Endothelial cell of umbilical vein (primary cell): ENCODE results near the gene PKN2. TPM values are rescaled to one million over a fixed set of nuclear protein-coding genes. Genes with fewer than 3 reads are reported as not detected.

Experiments used
- BruUV-seq: library from RNA; stranded (reverse); fragments of 400-500 nt; replicated peaks from 2 replicates; lab custom pipeline; 2021; lab: Mats Ljungman, UMichigan
- CTCF ChIA-PET: fragments of 300-600, 350-600 bp; sonication (Branson Sonifier 250); formaldehyde crosslinking; loops from one replicate; lab custom pipeline; 2021; ENCODE audit warnings: antibody characterized with exemption, inconsistent platforms; lab: Charles Lee
- POLR2A ChIA-PET: fragments of 300-600, 350-600 bp; sonication (Branson Sonifier 250); formaldehyde crosslinking; loops from one replicate; lab custom pipeline; 2021; ENCODE audit warnings: antibody characterized with exemption, inconsistent platforms; lab: Charles Lee
- DNase-seq: peaks from one replicate; pipeline ENCODE4 v3.0.0-alpha.2; 2011; ENCODE audit warnings: low read depth, low spot score
- FAIRE-seq: peaks from 2 replicates; lab custom pipeline; 2011; peaks lifted over from hg19 to GRCh38; lab: Jason Lieb, UNC
- H2AFZ ChIP-seq: 2 replicates; pipeline ENCODE4 v1.6.0; 2012; ENCODE audit warnings: low read depth, low read length, control low read depth, inconsistent platforms
- H3K27ac ChIP-seq: 2 replicates; pipeline ENCODE4 v1.5.1; 2011; ENCODE audit warnings: low read depth, mild to moderate bottlenecking, control low read depth, low read length, moderate library complexity; ENCODE audit not compliant: insufficient read depth
- H3K27me3 ChIP-seq, 2 experiments: 2 replicates each; pipeline versions ENCODE4 v1.6.0 to v1.6.1; 2011; ENCODE audit warnings: low read length in 2 of 2, mixed read lengths in 1 of 2; ENCODE audit not compliant: control insufficient read depth in 2 of 2, insufficient read depth in 2 of 2
- H3K36me3 ChIP-seq, 2 experiments: 2 replicates in 1 of 2; 3 replicates in 1 of 2; pipeline ENCODE4 v1.5.1; 2011; ENCODE audit warnings: low read length in 2 of 2, mild to moderate bottlenecking in 1 of 2, moderate library complexity in 1 of 2; ENCODE audit not compliant: control insufficient read depth in 2 of 2, insufficient read depth in 2 of 2; ENCODE audit errors: extremely low read depth in 1 of 2
- H3K4me1 ChIP-seq: 3 replicates; pipeline ENCODE4 v1.5.1; 2011; ENCODE audit warnings: mild to moderate bottlenecking, low read length; ENCODE audit not compliant: control insufficient read depth, insufficient read depth; ENCODE audit errors: extremely low read depth
- H3K4me2 ChIP-seq: 2 replicates; pipeline ENCODE4 v1.6.1; 2011; ENCODE audit warnings: low read length, control low read depth, mixed read lengths; ENCODE audit not compliant: insufficient read depth
- H3K4me3 ChIP-seq, 3 experiments: fragments of 200-600 bp in 1 of 3; sonication (generic), shearing (Covaris generic) in 1 of 3; replicated peaks in 1 of 3; 2 replicates each; pipeline ENCODE4 v1.5.1; 2011 to 2016; ENCODE audit warnings: control low read depth in 3 of 3, low read length in 3 of 3, mild to moderate bottlenecking in 2 of 3, inconsistent platforms in 1 of 3, low read depth in 1 of 3, moderate library complexity in 1 of 3; ENCODE audit not compliant: insufficient read depth in 1 of 3
- H3K79me2 ChIP-seq: 2 replicates; pipeline ENCODE4 v1.6.0; 2012; ENCODE audit warnings: low read length, inconsistent platforms; ENCODE audit not compliant: control insufficient read depth, insufficient read depth
- H3K9ac ChIP-seq: replicated peaks from 2 replicates; pipeline ENCODE3; 2011; ENCODE audit warnings: low read length, control low read depth; ENCODE audit not compliant: insufficient read depth; ENCODE audit errors: extremely low read depth
- H3K9me1 ChIP-seq: replicated peaks from 3 replicates; pipeline ENCODE4 v1.6.0; 2011; ENCODE audit warnings: mild to moderate bottlenecking, low read length; ENCODE audit not compliant: control insufficient read depth, insufficient read depth; ENCODE audit errors: extremely low read depth
- H3K9me3 ChIP-seq: replicated peaks from 2 replicates; pipeline ENCODE4 v1.5.1; 2012; ENCODE audit warnings: low read length, inconsistent platforms; ENCODE audit not compliant: control insufficient read depth, insufficient read depth
- H4K20me1 ChIP-seq: replicated peaks from 2 replicates; pipeline ENCODE3; 2011; ENCODE audit warnings: mild to moderate bottlenecking, low read length; ENCODE audit not compliant: control insufficient read depth, insufficient read depth; ENCODE audit errors: extremely low read depth
- CTCF ChIP-seq, 2 donors: IDR thresholded peaks; 1 replicate in 1 of 2; 2 replicates in 1 of 2; pipeline ENCODE4 v1.5.1; 2011; ENCODE audit warnings: low read length in 2 of 2, mild to moderate bottlenecking in 2 of 2, moderate library complexity in 2 of 2, control low read depth in 1 of 2, inconsistent platforms in 1 of 2, low read depth in 1 of 2; ENCODE audit not compliant: insufficient read depth in 1 of 2; ENCODE audit errors: extremely low read depth in 1 of 2
- EZH2 ChIP-seq: IDR thresholded peaks from 2 replicates; pipeline ENCODE4 v1.6.1; 2012; ENCODE audit warnings: borderline replicate concordance, low read depth, mild to moderate bottlenecking, moderate library complexity, low read length, inconsistent platforms; ENCODE audit not compliant: severe bottlenecking
- FOS ChIP-seq: IDR thresholded peaks from 2 replicates; pipeline ENCODE4 v1.6.1; 2011; ENCODE audit warnings: mild to moderate bottlenecking, low read length, moderate library complexity, borderline replicate concordance; ENCODE audit not compliant: insufficient read depth
- GATA2 ChIP-seq: IDR thresholded peaks from 2 replicates; pipeline ENCODE4 v1.7.0; 2011; ENCODE audit warnings: low read depth, mild to moderate bottlenecking, moderate library complexity, mixed read lengths, low read length; ENCODE audit not compliant: insufficient read length, insufficient read depth
- JUN ChIP-seq: IDR thresholded peaks from 2 replicates; pipeline ENCODE4 v1.6.1; 2011; ENCODE audit warnings: borderline replicate concordance, low read depth; ENCODE audit not compliant: insufficient read length, insufficient read depth
- MYC ChIP-seq: IDR thresholded peaks from one replicate; pipeline ENCODE4 v1.6.1; 2011; ENCODE audit warnings: mild to moderate bottlenecking, low read depth, low read length
- POLR2A ChIP-seq: IDR thresholded peaks from 2 replicates; pipeline ENCODE4 v1.6.1; 2012; ENCODE audit warnings: low read depth, mild to moderate bottlenecking, control low read depth, low read length
- POLR2AphosphoS5 ChIP-seq: IDR thresholded peaks from 2 replicates; pipeline ENCODE4 v1.6.1; 2012; ENCODE audit warnings: low read depth, mild to moderate bottlenecking, control low read depth, low read length, moderate library complexity; ENCODE audit not compliant: insufficient read depth
- dilution Hi-C: fragments of 300-500 bp; cut with MboI; formaldehyde crosslinking; loops from one replicate; pipeline ENCODE4 v1.15.0; 2019; ENCODE audit warnings: low sequenced_read_pairs; ENCODE audit not compliant: extremely low pct_ligation_motif_present
- intact Hi-C: fragments of 100-400 bp; cut with micrococcal nuclease; formaldehyde crosslinking; loops from one replicate; pipeline ENCODE4 v1.10.0; 2022
- polyA plus RNA-seq, 4 experiments: library from polyadenylated mRNA; depleted of rRNA in 3 of 4; stranded (reverse) in 3 of 4; unstranded in 1 of 4; fragments of >200 nt; gene quantifications; 2 replicates each; pipeline versions ENCODE4 v1.2.1 to v1.2.3, GENCODE V29; 2011 to 2012; ENCODE audit warnings: missing spikeins in 1 of 4
- total RNA-seq: library from RNA; stranded (reverse); gene quantifications from 2 replicates; pipeline ENCODE4 v1.2.3, GENCODE V29; 2021
- TF ChIP-seq, protein P1 (sequence below): IDR thresholded peaks from 2 replicates; pipeline ENCODE4 v1.6.1; 2011; ENCODE audit not compliant: insufficient read depth, insufficient read length

Gene PKN2
- total and polyA plus RNA-seq, 2 donors (not counting 3 experiments of a cell fraction or from before 2014, with no cell fraction given): 11.5 to 47.3 TPM

DNA sequence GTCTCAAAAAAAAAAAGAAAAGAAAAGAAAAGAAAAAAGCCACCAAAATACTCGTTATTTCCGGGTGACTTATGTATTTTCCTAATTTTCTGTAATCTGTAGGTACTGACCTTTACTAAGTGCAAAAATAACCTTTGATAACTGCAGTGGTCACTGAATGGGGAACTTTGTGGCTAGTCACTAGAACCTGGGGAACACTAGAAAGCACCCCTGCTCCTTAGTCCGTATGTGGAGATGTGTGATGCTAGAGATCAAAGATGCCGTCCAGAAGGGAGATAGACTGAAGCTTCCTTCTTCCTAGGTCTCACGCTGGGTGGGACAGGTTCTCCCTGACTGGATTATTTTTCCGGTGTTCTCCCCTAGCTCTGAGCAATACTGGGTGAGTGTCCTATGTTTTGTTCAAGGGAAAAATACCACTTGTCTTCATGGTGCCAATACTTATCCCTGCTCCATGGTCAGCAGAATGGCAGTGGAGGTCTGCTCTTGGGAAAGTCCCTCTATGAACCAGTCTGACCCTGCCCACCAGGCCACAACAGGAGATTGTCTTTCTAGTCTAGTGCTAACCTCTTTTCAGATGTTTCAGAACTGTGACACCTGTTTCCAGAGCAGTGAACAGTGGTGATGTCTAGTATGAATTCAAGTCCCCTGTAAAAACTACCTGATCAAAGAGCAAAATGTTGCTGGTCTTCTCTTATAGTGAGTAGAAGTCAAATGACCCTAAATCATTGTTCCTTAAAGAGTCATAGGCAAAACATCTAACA, 167.4 kb downstream of the PKN2 start:
- H3K4me1 ChIP-seq: peaks cover 5% of the 10 kb centered on the region
- H3K9ac ChIP-seq: no peak overlapping the region
- CTCF ChIA-PET: interaction anchor here (1.0 to 1.3 kb wide), 2 partner anchors 9 to 19 kb away, joined by 3 read pairs; no protein-coding TSS in a partner anchor
- H3K27me3 ChIP-seq: no peaks in the 10 kb centered on the region
- dilution Hi-C loops (no loop called here), intact Hi-C loops (no loop called here)
- POLR2A ChIA-PET: interaction anchor here (0.6 kb wide), 1 partner anchor 39 kb away, joined by 8 read pairs; no protein-coding TSS in a partner anchor
- no peaks in the 10 kb centered on the region for H3K9me3 ChIP-seq
- no peak overlapping the region for H3K4me2 ChIP-seq
- H3K4me3 ChIP-seq: no peak overlapping the region
- no peak for FAIRE-seq
- TF ChIP-seq, protein P1, sequence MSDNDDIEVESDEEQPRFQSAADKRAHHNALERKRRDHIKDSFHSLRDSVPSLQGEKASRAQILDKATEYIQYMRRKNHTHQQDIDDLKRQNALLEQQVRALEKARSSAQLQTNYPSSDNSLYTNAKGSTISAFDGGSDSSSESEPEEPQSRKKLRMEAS: no peak
- TF ChIP-seq POLR2A: no peak
- TF ChIP-seq JUN: no peak
- TF ChIP-seq FOS: no peak
- no peak for TF ChIP-seq MYC
- no peak for TF ChIP-seq EZH2
- TF ChIP-seq CTCF (IDR thresholded peaks at IDR 0.05; ENCODE audit: extremely low read depth in 1 of 2, insufficient read depth in 1 of 2, low read depth in 1 of 2, low read length in 2 of 2): no peak
- no peak for TF ChIP-seq GATA2
- TF ChIP-seq POLR2AphosphoS5: no peak
- no peak overlapping the region for H3K27ac ChIP-seq
- H2AFZ ChIP-seq: no peak overlapping the region
- no peaks in the 10 kb centered on the region for H3K9me1 ChIP-seq
- no peaks in the 10 kb centered on the region for H3K79me2 ChIP-seq
- no peak for DNase-seq
- no peaks in the 10 kb centered on the region for H4K20me1 ChIP-seq
- BruUV-seq: no TSS peak
- no peaks in the 10 kb centered on the region for H3K36me3 ChIP-seq
